Uterus (tissue), 2 donors: ENCODE results near the gene SCAPER.

Experiments
- POLR2A ChIP-seq, 2 donors: fragments of 450-650 bp; IDR thresholded peaks; one replicate each; pipeline ENCODE4 v1.6.1; 2016; ENCODE audit warnings: antibody characterized with exemption in 2 of 2, mild to moderate bottlenecking in 1 of 2, moderate library complexity in 1 of 2
- TF ChIP-seq, protein P1 (sequence below), 4 experiments: fragments of 200-600 bp in 2 of 4; fragments of 450-650 bp in 2 of 4; sonication (generic) in 2 of 4; IDR thresholded peaks; one replicate each; pipeline ENCODE4 v1.5.1; 2016 to 2019; ENCODE audit warnings: antibody characterized with exemption in 4 of 4, mild to moderate bottlenecking in 2 of 4, moderate library complexity in 1 of 4

DNA sequence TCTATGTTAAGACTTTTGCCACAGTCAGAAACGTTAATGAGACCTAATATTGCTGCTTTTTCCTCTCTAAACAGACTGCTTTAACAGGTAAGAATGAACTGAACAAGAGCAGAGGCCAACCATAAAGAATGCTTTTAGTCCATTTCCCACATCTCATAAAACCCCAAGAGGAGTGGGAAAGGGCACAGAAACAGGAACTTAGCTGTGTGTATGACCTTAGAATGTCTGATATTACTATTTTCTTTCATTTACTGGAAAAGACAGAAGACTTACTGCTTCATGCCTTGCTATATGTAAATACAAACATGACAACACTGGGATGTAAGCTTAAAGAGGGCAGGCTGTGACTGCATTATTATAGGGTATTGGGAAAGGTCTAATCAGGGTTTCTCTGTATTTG lies 453.6 kb downstream of the SCAPER start:
- TF ChIP-seq, protein P1, sequence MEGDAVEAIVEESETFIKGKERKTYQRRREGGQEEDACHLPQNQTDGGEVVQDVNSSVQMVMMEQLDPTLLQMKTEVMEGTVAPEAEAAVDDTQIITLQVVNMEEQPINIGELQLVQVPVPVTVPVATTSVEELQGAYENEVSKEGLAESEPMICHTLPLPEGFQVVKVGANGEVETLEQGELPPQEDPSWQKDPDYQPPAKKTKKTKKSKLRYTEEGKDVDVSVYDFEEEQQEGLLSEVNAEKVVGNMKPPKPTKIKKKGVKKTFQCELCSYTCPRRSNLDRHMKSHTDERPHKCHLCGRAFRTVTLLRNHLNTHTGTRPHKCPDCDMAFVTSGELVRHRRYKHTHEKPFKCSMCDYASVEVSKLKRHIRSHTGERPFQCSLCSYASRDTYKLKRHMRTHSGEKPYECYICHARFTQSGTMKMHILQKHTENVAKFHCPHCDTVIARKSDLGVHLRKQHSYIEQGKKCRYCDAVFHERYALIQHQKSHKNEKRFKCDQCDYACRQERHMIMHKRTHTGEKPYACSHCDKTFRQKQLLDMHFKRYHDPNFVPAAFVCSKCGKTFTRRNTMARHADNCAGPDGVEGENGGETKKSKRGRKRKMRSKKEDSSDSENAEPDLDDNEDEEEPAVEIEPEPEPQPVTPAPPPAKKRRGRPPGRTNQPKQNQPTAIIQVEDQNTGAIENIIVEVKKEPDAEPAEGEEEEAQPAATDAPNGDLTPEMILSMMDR (IDR thresholded peaks at IDR 0.05), result no peak
- no peak for TF ChIP-seq POLR2A (IDR thresholded peaks at IDR 0.05)
